GM23338 (cell line): ENCODE results near the gene SCG5. TPM values are rescaled to one million over a fixed set of nuclear protein-coding genes. Genes with fewer than 3 reads are reported as not detected.

Source experiments
- ATAC-seq: fragments of 200-7000 bp; cut with Tn5 transposase; 3 replicates; pipeline ENCODE4 v1.9.1; 2020
- DNase-seq: peaks from one replicate; pipeline ENCODE4 v3.0.0-alpha.2; 2015; ENCODE audit warnings: low spot score
- H2AFZ ChIP-seq: fragments of 200-600 bp; sonication (generic); 2 replicates; pipeline ENCODE4 v1.8.0; 2016; ENCODE audit warnings: antibody characterized with exemption, mild to moderate bottlenecking, moderate library complexity
- H3F3A ChIP-seq: fragments of 200-600 bp; sonication (generic); replicated peaks from 2 replicates; pipeline ENCODE4 v1.8.0; 2017; ENCODE audit warnings: antibody characterized with exemption, mixed run types, low read depth
- H3K27ac ChIP-seq: fragments of 200-600 bp; sonication (generic); 2 replicates; pipeline ENCODE4 v1.6.1; 2016; ENCODE audit warnings: low read depth
- H3K27me3 ChIP-seq: fragments of 200-600 bp; sonication (generic); 2 replicates; pipeline ENCODE4 v1.8.0; 2016; ENCODE audit warnings: mild to moderate bottlenecking, mixed run types, moderate library complexity; ENCODE audit not compliant: insufficient read depth
- H3K36me3 ChIP-seq: fragments of 200-600 bp; sonication (generic); 2 replicates; pipeline ENCODE4 v1.8.0; 2016; ENCODE audit warnings: mild to moderate bottlenecking; ENCODE audit not compliant: insufficient read depth
- H3K4me1 ChIP-seq: fragments of 200-600 bp; sonication (generic); 2 replicates; pipeline ENCODE4 v1.8.0; 2016; ENCODE audit warnings: mild to moderate bottlenecking, moderate library complexity; ENCODE audit not compliant: insufficient read depth
- H3K4me2 ChIP-seq: fragments of 200-600 bp; sonication (generic); 2 replicates; pipeline ENCODE4 v1.7.1; 2017; ENCODE audit warnings: mixed run types
- H3K4me3 ChIP-seq: fragments of 200-600 bp; sonication (generic); 2 replicates; pipeline ENCODE4 v1.6.1; 2016; ENCODE audit warnings: mixed run types
- H3K79me2 ChIP-seq: fragments of 200-600 bp; sonication (generic); replicated peaks from 2 replicates; pipeline ENCODE4 v1.8.0; 2017; ENCODE audit warnings: mild to moderate bottlenecking; ENCODE audit not compliant: insufficient read depth
- H3K9me2 ChIP-seq: fragments of 200-600 bp; sonication (generic); 2 replicates; pipeline ENCODE4 v1.8.0; 2017; ENCODE audit not compliant: insufficient read depth
- H4K20me1 ChIP-seq: fragments of 200-600 bp; sonication (generic); replicated peaks from 2 replicates; pipeline ENCODE4 v1.8.0; 2017; ENCODE audit warnings: mild to moderate bottlenecking; ENCODE audit not compliant: insufficient read depth
- H3K27ac Mint-ChIP-seq: 2 replicates; pipeline ENCODE4 v1.8.0; 2020; ENCODE audit warnings: inconsistent platforms, mild to moderate bottlenecking, moderate library complexity, mixed read lengths
- H3K27me3 Mint-ChIP-seq: 3 replicates; pipeline ENCODE4 v1.8.0; 2022; ENCODE audit warnings: low read depth, mild to moderate bottlenecking, moderate library complexity, mixed read lengths, inconsistent platforms; ENCODE audit not compliant: insufficient read depth, poor library complexity
- H3K36me3 Mint-ChIP-seq: 3 replicates; pipeline ENCODE4 v1.8.0; 2021; ENCODE audit warnings: low read depth, mild to moderate bottlenecking, inconsistent platforms, moderate library complexity, mixed read lengths
- H3K4me1 Mint-ChIP-seq: 3 replicates; pipeline ENCODE4 v1.8.0; 2020; ENCODE audit warnings: mild to moderate bottlenecking, inconsistent platforms, mixed read lengths
- H3K4me3 Mint-ChIP-seq: 3 replicates; pipeline ENCODE4 v1.8.0; 2021; ENCODE audit warnings: moderate library complexity, mild to moderate bottlenecking, inconsistent platforms, mixed read lengths
- H3K9me3 Mint-ChIP-seq: 3 replicates; pipeline ENCODE4 v1.8.0; 2020; ENCODE audit warnings: moderate library complexity, mild to moderate bottlenecking, inconsistent platforms, mixed read lengths
- CREB1 ChIP-seq: fragments of 250-450 bp; sonication (Bioruptor Pico); IDR thresholded peaks from 2 replicates; pipeline ENCODE4 v1.5.0; 2020; ENCODE audit warnings: low read depth, mild to moderate bottlenecking, moderate library complexity
- CTCF ChIP-seq, 2 experiments: fragments of 200-600 bp in 1 of 2; sonication (generic) in 1 of 2; conservative IDR thresholded peaks; 2 replicates each; pipeline versions ENCODE4 v1.5.1 to v1.6.1; 2016 to 2017; ENCODE audit warnings: antibody characterized with exemption in 2 of 2, low read depth in 2 of 2, mild to moderate bottlenecking in 2 of 2, moderate library complexity in 1 of 2
- ETS1 ChIP-seq: IDR thresholded peaks from 2 replicates; pipeline ENCODE4 v1.6.1; 2016; ENCODE audit warnings: antibody characterized with exemption
- EZH2 ChIP-seq: fragments of 200-600 bp; sonication (generic); IDR thresholded peaks from one replicate; pipeline ENCODE4 v1.8.0; 2017; ENCODE audit warnings: antibody characterized with exemption, mild to moderate bottlenecking, low read depth; ENCODE audit not compliant: unreplicated experiment
- EZH2phosphoT487 ChIP-seq: fragments of 200-600 bp; sonication (generic); IDR thresholded peaks from one replicate; pipeline ENCODE4 v1.8.1; 2018; ENCODE audit warnings: antibody characterized with exemption; ENCODE audit not compliant: unreplicated experiment
- POLR2AphosphoS5 ChIP-seq: IDR thresholded peaks from 2 replicates; pipeline ENCODE4 v1.6.1; 2016; ENCODE audit warnings: antibody characterized with exemption, low read depth
- STAT1 ChIP-seq: IDR thresholded peaks from one replicate; pipeline ENCODE4 v1.6.1; 2016; ENCODE audit warnings: antibody characterized with exemption; ENCODE audit not compliant: unreplicated experiment
- ZNF331 ChIP-seq: fragments of 250-450 bp; sonication (Bioruptor Pico); IDR thresholded peaks from 2 replicates; pipeline ENCODE4 v1.5.0; 2020; ENCODE audit warnings: low read depth, mild to moderate bottlenecking, moderate library complexity
- ZNF462 ChIP-seq: fragments of 250-450 bp; sonication (Bioruptor Pico); IDR thresholded peaks from 2 replicates; pipeline ENCODE4 v1.5.0; 2020; ENCODE audit warnings: mild to moderate bottlenecking, moderate library complexity
- polyA plus RNA-seq: library from polyadenylated mRNA; unstranded; fragments of >200 nt; fragmentation: Nextera tagmentation; extraction: Ambion mirVana; gene quantifications from 2 replicates; pipeline ENCODE4 v1.2.1, GENCODE V29; 2016
- total RNA-seq: library from RNA; depleted of rRNA; stranded (reverse); fragments of >200 nt; shearing (Covaris generic); gene quantifications from 2 replicates; pipeline ENCODE4 v1.2.3, GENCODE V29; 2014

The SCG5 gene
- total and polyA plus RNA-seq, 2 experiments from 2014 or later, result 48.1 to 73.3 TPM

GRCh38 chr15:32692286-32692685 lies 50.8 kb downstream of the SCG5 start (continued):
- TF ChIP-seq ZNF462 (CRISPR knock-in tag), result no peak

- H3K9me3 Mint-ChIP-seq, result peaks cover 3% of the 10 kb centered on the region; the same call in 2 of the 3 replicates
- peaks cover 7% of the 10 kb centered on the region; the same call in 1 of the 3 replicates for H3K36me3 Mint-ChIP-seq
- TF ChIP-seq EZH2phosphoT487 (no peak), EZH2 (no peak), ZNF331 (CRISPR knock-in tag) (no peak), CREB1 (no peak), ETS1 (no peak), STAT1 (no peak), POLR2AphosphoS5 (no peak), CTCF (conservative IDR thresholded peaks at IDR 0.05; ENCODE audit: low read depth in 2 of 2) (no peak)
- ATAC-seq (no peak), DNase-seq (no peak)
- no peaks in the 10 kb centered on the region for H3K79me2 ChIP-seq
- no peak overlapping the region for H3K4me2 ChIP-seq
- peaks cover 13% of the 10 kb centered on the region; the same call in 1 of the 2 replicates for H3K9me2 ChIP-seq
- H4K20me1 ChIP-seq, result no peaks in the 10 kb centered on the region; the same call in 1 of the 2 replicates
- H3K4me3 ChIP-seq, result no peak overlapping the region
- H3F3A ChIP-seq, result no peaks in the 10 kb centered on the region
- no peaks in the 10 kb centered on the region for H3K36me3 ChIP-seq
- H3K4me3 Mint-ChIP-seq, result no peak overlapping the region
- H3K27me3 Mint-ChIP-seq, result no peaks in the 10 kb centered on the region
- H3K27ac ChIP-seq, result no peak overlapping the region
- no peak overlapping the region for H3K27ac Mint-ChIP-seq
- H3K27me3 ChIP-seq, result no peaks in the 10 kb centered on the region
- H3K4me1 ChIP-seq, result 0 out of 2 replicates have a peak, but pooled peaks cover 3% of the 10 kb centered on the region
- H3K4me1 Mint-ChIP-seq, result peaks cover 14% of the 10 kb centered on the region; the same call in 2 of the 3 replicates
- no peak overlapping the region for H2AFZ ChIP-seq
These were observed 52.9 kb downstream of the SCG5 start for GRCh38 chr15:32694222-32694983.
